Transverse colon (tissue), 4 donors: ENCODE data around the gene TTLL12.

Experiments
- POLR2AphosphoS5 ChIP-seq, 3 donors: sonication (generic); formaldehyde crosslinking; IDR thresholded peaks; one replicate each; pipeline ENCODE4 v1.6.1; 2016; ENCODE audit warnings: antibody characterized with exemption in 3 of 3
- TF ChIP-seq, protein P1 (sequence below), 5 experiments: fragments of 200-600 bp in 3 of 5; fragments of 450-650 bp in 2 of 5; sonication (generic) in 3 of 5; IDR thresholded peaks; 1 replicate in 2 of 5; 2 replicates in 3 of 5; pipeline ENCODE4 v1.5.1; 2016 to 2017; ENCODE audit warnings: antibody characterized with exemption in 5 of 5, inconsistent platforms in 3 of 5, mild to moderate bottlenecking in 2 of 5, moderate library complexity in 1 of 5

DNA sequence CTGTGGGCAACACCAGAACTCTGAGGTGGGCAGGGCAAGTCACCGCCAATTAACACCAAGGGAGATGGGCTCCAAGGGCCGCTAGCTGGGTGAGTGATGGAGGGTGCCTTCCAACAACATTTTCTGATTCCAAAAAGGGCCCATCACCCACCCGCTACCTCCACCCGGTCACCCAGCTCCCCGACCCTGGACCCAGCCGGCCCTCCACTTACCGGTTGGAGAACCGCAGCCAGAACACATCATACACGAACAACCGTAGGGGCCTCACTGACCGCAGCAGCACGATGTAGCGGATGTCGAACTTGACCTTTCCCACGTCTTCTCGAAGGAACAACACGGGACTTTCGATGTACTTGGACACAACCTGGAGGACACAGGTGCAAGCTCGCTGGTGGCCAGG, 14.7 kb downstream of the TTLL12 start:
- TF ChIP-seq, protein P1, sequence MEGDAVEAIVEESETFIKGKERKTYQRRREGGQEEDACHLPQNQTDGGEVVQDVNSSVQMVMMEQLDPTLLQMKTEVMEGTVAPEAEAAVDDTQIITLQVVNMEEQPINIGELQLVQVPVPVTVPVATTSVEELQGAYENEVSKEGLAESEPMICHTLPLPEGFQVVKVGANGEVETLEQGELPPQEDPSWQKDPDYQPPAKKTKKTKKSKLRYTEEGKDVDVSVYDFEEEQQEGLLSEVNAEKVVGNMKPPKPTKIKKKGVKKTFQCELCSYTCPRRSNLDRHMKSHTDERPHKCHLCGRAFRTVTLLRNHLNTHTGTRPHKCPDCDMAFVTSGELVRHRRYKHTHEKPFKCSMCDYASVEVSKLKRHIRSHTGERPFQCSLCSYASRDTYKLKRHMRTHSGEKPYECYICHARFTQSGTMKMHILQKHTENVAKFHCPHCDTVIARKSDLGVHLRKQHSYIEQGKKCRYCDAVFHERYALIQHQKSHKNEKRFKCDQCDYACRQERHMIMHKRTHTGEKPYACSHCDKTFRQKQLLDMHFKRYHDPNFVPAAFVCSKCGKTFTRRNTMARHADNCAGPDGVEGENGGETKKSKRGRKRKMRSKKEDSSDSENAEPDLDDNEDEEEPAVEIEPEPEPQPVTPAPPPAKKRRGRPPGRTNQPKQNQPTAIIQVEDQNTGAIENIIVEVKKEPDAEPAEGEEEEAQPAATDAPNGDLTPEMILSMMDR (IDR thresholded peaks at IDR 0.05) = no peak
- no peak for TF ChIP-seq POLR2AphosphoS5 (IDR thresholded peaks at IDR 0.05)
